Choroid plexus epithelial cell (primary cell): ENCODE measurements around the gene PGLYRP2.

ENCODE experiments used
- DNase-seq: peaks from one replicate; pipeline ENCODE4 v3.0.0-alpha.2; 2010; ENCODE audit warnings: low read depth
- H3K4me3 ChIP-seq: 2 replicates; pipeline ENCODE4 v1.5.1; 2011; ENCODE audit warnings: low read depth, mild to moderate bottlenecking, control low read depth, low read length, moderate library complexity
- TF ChIP-seq, protein P1 (sequence below): conservative IDR thresholded peaks from 2 replicates; pipeline ENCODE4 v1.5.1; 2011; ENCODE audit warnings: low read depth, mild to moderate bottlenecking, control low read depth, inconsistent platforms, low read length, moderate library complexity

PGLYRP2 gene

DNA sequence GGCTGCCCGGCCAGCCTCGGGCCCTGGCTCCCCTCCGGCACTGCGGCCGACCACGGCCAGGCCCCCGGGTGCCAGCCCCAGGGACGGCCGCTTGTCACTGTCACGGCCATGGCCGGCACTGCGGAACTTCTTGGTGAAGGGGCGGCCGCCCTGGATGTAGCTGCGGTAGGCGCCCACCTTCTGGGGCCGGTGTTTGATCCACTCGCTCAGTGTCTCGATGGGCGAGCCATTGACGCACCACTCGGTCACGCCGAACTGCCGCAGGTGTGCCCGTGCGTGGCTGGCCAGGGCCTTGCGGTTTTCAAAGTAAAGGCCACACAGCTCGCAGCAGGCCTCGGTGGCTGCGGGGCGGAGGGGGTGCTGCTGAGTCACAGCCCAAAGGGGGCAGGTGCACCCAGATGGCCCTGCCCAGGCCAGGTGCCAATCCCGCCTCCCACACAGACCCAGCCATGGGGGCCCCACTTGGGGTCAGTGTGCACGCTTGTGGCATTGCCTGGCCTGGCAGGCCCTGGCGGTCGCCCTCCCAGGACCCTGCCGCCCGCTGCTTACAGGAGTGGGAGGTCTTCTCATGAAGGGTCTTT, 54.5 kb downstream of the PGLYRP2 start:
- DNase-seq: no peak
- TF ChIP-seq, protein P1, sequence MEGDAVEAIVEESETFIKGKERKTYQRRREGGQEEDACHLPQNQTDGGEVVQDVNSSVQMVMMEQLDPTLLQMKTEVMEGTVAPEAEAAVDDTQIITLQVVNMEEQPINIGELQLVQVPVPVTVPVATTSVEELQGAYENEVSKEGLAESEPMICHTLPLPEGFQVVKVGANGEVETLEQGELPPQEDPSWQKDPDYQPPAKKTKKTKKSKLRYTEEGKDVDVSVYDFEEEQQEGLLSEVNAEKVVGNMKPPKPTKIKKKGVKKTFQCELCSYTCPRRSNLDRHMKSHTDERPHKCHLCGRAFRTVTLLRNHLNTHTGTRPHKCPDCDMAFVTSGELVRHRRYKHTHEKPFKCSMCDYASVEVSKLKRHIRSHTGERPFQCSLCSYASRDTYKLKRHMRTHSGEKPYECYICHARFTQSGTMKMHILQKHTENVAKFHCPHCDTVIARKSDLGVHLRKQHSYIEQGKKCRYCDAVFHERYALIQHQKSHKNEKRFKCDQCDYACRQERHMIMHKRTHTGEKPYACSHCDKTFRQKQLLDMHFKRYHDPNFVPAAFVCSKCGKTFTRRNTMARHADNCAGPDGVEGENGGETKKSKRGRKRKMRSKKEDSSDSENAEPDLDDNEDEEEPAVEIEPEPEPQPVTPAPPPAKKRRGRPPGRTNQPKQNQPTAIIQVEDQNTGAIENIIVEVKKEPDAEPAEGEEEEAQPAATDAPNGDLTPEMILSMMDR: no peak
- no peak overlapping the region for H3K4me3 ChIP-seq

DNA sequence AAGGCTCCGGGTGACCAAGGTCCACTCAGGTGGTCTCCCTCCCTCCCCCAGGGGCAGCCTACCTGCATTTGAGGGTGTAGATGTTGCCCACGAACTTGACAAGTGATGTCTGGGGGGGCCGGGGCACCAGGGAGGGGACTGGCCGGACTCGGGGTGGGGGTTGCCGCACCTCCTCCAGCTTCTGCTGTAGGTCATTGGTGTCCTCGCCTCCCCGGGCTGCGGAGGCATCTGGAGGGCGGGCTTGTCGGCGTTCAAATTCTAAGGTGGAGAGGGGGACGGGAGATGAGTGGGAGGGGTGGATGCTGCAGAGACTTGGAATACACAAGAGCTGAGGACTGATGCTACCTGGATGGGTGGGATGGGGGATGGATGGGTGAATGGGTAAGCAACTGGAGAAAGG, 55.2 kb downstream of the PGLYRP2 start:
- no peak for DNase-seq
- no peak overlapping the region for H3K4me3 ChIP-seq
- TF ChIP-seq, protein P1: no peak

DNA sequence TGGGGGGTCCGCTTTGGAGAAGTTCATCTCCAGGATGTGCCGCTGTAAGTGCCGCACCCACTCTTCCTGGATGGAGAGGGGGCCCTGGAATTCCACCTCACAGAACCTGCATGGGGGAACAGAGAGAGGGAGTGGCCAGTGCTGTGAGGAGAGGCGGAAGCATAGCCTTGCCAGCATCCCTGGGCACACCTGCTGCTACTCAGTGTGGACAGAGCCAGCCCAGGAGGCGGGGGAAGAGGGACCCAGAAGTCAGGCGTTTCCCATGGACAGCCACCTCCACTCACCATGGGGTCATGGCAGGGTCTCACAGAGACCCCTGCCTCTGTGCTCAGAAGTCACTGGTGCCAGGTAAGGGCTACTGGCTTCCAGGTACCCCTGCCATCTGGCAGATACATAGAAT, 56.2 kb downstream of the PGLYRP2 start:
- DNase-seq: no peak
- TF ChIP-seq, protein P1: no peak
- H3K4me3 ChIP-seq: no peak overlapping the region

DNA sequence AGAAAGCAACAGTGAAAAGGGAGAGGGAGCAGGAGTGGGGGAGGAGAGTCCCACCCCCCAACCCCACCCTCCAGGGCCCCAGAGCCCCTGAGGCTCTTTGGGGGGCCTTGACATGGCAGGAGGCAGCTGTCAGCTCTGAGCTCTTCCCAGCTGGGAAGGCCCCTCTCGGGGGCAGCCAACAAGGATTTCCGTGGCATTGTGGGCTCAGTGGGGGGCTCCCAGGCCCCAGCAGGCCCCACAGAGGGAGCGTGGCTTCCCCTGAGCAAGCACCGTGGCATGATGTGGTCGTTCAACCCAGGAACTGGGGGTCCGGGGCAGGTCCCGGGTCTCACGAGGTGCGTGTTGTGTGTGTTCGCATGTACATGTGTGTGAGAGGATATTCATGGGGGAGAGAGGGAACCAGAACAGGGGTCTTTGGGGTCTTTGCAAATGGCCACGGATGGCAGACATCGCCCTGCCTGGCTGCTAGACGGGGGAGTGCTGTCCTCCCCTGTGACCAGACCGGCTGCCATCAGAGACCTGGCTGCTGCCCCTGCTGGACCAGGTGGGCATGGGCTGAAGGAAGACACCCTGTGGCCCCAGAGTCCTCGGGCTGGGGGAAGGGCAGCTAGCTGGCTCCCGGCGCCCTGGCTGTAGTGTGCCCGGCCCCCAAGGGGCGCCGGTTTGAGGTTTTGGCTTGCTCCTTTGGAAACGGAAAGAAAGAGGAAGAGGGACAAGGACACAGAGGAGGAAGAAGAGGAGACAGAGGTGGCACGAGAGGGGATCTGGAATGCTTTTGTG, 56.8 kb downstream of the PGLYRP2 start:
- DNase-seq: no peak
- TF ChIP-seq, protein P1: no peak
- H3K4me3 ChIP-seq: no peak overlapping the region

DNA sequence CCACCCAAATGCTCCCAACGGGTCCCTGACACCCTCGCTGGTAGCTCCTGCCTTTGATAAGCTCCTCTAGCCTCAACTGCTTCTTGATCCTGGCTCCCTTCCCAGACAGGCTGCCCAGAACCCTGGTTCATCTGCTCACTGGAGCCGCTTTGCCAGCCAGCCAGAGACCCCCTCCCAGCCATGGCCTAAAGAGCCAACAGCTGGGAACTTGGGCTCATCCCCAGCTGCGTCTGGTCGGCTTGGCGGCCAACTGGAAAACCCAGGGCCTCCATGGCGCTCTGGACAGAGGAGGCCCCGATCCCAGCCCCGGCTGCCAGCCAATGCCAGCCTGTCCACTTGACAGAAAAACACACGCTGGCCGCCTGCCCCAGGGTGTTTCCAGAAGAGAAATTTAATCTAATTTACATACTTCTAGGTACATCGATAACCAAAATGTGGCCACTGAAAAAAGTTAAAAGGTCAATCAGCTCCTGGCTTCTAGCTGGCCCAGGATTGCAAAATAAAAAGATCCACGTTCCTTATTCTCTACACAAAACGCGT, 57.5 kb downstream of the PGLYRP2 start:
- no peak for DNase-seq
- H3K4me3 ChIP-seq: no peak overlapping the region
- TF ChIP-seq, protein P1: no peak

DNA sequence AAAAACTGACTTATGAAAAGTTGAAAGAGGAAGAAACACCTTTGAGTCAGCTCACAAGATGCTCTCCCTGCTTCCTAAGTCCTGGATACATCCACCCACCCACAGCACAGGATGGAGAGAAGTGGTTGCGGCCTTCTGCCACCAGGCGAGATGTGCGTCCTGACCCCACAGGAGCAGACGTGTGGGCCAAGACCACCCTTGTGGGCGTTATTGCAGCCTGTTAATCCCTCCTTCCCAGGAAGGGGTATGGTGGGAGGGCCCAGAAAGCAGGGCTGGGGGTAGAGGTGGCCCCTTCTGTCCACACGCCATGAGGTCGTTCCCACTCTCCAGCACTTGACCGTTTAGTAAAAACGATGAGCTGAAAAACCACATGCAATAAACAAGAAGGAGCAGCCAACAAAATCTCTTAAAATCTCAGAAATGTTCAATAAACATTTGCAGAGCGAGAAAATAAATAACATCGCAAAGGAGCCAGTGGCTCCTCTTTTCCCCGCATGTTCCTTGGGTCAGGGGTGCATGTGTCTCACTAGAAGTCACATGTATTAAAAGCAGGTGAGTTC, 58.1 kb downstream of the PGLYRP2 start:
- H3K4me3 ChIP-seq: no peak overlapping the region
- DNase-seq: no peak
- TF ChIP-seq, protein P1: no peak
